ENCODE data around the gene C2orf78. TPM values are rescaled to one million over a fixed set of nuclear protein-coding genes. Genes with fewer than 3 reads are reported as not detected.

The C2orf78 gene
- total and polyA plus RNA-seq, 9 of the 15 experiments (the other 6 are each of a cell fraction or from before 2014, with no cell fraction given), result 0.04 to 0.28 (median 0.20) TPM

DNA sequence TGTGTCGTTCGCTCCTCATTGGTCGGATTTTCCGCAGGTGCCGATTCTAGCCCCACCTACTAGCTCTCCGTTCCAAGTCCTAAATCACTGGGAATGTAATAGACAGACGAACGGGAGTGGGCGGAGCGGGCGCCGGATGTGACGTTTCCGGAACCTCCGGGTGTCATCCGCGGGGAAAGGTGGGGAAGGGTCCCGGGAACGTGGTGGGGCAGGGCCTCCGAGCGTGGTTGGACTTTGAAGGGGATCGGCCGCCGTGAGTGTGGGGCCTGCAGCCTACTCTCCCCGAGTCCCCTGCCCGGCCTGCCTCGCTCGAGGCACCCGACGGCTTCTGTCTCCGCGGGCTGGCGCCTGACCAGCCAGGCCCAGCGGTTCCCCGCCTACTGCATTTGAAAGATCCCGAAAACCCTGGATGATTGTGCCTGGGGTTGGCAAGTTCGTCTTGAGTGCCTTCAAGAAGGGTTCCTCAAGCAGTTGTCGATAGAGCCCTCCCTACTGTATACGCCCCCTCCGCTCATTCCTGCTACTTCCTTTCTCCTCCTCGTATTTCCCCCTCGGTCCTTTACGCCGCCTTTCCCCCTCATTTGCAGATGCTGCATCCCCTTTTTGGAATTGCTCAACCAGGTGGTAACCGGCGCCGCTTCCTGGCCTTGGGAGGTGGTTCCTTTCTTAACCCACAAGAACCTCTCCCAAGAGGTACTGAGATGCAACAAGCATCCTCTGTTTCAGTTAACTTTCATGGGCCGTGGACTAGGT is 45.0 kb downstream of the C2orf78 start, which contains the start of gene STAMBP (continued):
- TF ChIP-seq, protein P1, sequence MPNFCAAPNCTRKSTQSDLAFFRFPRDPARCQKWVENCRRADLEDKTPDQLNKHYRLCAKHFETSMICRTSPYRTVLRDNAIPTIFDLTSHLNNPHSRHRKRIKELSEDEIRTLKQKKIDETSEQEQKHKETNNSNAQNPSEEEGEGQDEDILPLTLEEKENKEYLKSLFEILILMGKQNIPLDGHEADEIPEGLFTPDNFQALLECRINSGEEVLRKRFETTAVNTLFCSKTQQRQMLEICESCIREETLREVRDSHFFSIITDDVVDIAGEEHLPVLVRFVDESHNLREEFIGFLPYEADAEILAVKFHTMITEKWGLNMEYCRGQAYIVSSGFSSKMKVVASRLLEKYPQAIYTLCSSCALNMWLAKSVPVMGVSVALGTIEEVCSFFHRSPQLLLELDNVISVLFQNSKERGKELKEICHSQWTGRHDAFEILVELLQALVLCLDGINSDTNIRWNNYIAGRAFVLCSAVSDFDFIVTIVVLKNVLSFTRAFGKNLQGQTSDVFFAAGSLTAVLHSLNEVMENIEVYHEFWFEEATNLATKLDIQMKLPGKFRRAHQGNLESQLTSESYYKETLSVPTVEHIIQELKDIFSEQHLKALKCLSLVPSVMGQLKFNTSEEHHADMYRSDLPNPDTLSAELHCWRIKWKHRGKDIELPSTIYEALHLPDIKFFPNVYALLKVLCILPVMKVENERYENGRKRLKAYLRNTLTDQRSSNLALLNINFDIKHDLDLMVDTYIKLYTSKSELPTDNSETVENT (CRISPR knock-in tag; IDR thresholded peaks at IDR 0.05), result 0 out of 2 replicates have a peak, but pooled peaks have one; percentile 43
- peak; percentile 96 for TF ChIP-seq ZBTB7A (IDR thresholded peaks at IDR 0.05; ENCODE audit: borderline replicate concordance, control insufficient read depth, low read depth, low read length)
- TF ChIP-seq MCM3 (IDR thresholded peaks at IDR 0.05), result no peak
- TF ChIP-seq DMBX1 (CRISPR knock-in tag; IDR thresholded peaks at IDR 0.05; ENCODE audit: borderline replicate concordance), result no peak
- TF ChIP-seq ESRRA (IDR thresholded peaks at IDR 0.05; ENCODE audit: borderline replicate concordance, low read depth), result peak; percentile 25; the same call in 1 of the 2 replicates
- TF ChIP-seq NFIC (IDR thresholded peaks at IDR 0.05), result peak; percentile 57
- TF ChIP-seq TEAD4 (IDR thresholded peaks at IDR 0.05; ENCODE audit: low read length), result peak; percentile 42
- no peak for TF ChIP-seq TEAD4 (CRISPR knock-in tag; IDR thresholded peaks at IDR 0.05; ENCODE audit: borderline replicate concordance)
- TF ChIP-seq HNRNPUL1 (IDR thresholded peaks at IDR 0.05; ENCODE audit: low read length), result no peak
- TF ChIP-seq ZNF24 (IDR thresholded peaks at IDR 0.05), result 0 out of 2 replicates have a peak, but pooled peaks have one; percentile 11
- peak; percentile 0; the same call in 1 of the 2 replicates for TF ChIP-seq NR2C1 (IDR thresholded peaks at IDR 0.05)
- no peak for TF ChIP-seq NR2C1 (tag; IDR thresholded peaks at IDR 0.05)
- 0 out of 2 replicates have a peak, but pooled peaks have one; percentile 22 for TF ChIP-seq MTA1 (IDR thresholded peaks at IDR 0.05; ENCODE audit: borderline replicate concordance)
- TF ChIP-seq, protein P2, sequence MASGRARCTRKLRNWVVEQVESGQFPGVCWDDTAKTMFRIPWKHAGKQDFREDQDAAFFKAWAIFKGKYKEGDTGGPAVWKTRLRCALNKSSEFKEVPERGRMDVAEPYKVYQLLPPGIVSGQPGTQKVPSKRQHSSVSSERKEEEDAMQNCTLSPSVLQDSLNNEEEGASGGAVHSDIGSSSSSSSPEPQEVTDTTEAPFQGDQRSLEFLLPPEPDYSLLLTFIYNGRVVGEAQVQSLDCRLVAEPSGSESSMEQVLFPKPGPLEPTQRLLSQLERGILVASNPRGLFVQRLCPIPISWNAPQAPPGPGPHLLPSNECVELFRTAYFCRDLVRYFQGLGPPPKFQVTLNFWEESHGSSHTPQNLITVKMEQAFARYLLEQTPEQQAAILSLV (tag; IDR thresholded peaks at IDR 0.05), result peak; percentile 43; the same call in 1 of the 2 replicates
- no peak for TF ChIP-seq MIER1 (IDR thresholded peaks at IDR 0.05; ENCODE audit: low read depth)
- TF ChIP-seq PHF8 (IDR thresholded peaks at IDR 0.05; ENCODE audit: borderline replicate concordance, low read length), result peak; percentile 97
- TF ChIP-seq NUFIP1 (IDR thresholded peaks at IDR 0.05; ENCODE audit: partially characterized antibody), result no peak
- TF ChIP-seq, protein P3, sequence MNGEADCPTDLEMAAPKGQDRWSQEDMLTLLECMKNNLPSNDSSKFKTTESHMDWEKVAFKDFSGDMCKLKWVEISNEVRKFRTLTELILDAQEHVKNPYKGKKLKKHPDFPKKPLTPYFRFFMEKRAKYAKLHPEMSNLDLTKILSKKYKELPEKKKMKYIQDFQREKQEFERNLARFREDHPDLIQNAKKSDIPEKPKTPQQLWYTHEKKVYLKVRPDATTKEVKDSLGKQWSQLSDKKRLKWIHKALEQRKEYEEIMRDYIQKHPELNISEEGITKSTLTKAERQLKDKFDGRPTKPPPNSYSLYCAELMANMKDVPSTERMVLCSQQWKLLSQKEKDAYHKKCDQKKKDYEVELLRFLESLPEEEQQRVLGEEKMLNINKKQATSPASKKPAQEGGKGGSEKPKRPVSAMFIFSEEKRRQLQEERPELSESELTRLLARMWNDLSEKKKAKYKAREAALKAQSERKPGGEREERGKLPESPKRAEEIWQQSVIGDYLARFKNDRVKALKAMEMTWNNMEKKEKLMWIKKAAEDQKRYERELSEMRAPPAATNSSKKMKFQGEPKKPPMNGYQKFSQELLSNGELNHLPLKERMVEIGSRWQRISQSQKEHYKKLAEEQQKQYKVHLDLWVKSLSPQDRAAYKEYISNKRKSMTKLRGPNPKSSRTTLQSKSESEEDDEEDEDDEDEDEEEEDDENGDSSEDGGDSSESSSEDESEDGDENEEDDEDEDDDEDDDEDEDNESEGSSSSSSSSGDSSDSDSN (IDR thresholded peaks at IDR 0.05; ENCODE audit: borderline replicate concordance in 1 of 2, low read depth in 2 of 2, low read length in 2 of 2), result 0 out of 4 replicates have a peak, but pooled peaks have one; percentile 17 to 18
